ENCODE data around the gene UBL4B.
A peak's percentile ranks its signal among the peaks of the same experiment; 100 is the strongest.

Gene UBL4B

DNA sequence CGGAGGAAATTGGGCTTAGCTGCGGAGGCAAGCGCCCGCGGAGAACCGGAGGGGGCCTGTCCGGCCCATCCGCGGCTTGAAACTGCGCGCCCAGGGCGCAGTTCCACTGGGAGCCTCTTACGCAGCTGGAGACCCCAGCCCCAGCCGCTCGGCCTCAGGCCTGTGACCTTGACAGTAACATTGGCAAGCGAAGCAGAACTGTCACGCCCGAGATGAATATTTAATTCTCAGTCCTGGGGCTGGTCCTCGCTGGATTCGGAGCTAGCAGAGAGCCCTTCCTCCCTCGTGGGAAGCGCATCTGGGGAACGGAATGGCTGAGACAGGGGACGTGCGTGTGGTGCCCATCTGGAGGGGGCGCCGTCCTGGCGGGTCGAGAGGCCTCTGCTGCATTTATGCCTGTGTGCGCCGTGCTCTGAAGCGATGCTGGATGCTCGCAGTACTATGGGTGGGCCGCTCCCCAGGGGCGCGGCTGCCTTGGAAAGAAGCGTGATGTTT lies 39.0 kb downstream of the UBL4B start:
- no peak for DNase-seq (ENCODE audit: extremely low read depth in 1 of 2, low read depth in 1 of 2)

DNA sequence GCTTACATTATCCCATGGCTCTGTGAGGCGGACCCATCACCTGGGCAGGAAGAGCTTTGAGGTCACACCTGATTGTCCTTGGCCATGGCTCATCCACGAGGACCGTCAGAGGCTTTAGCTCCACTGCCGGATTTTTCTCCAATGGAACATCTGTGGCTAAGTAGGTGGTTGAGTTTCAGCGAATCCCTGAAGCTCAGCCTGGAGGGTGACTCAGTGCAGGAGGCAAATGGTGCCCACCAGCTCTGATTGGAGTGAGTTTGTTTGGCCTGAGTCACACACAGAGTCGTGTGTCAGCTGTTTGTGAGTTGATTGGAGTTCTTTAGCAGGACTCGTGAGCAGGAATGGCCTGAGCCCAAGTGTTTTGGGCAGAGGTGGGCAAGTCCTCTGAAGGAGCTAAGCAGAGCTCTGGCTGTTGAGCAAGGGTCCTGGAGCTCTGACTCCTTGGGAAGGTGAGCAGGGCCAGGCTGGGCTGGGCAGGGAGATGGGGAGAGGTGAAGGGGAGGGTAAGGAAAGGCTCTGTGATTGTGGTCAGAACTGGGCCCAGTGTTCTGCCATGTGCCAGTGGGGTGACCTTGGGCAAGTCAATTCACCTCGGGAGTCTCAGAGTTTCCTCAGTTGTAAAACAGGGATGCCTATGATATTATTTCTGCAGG lies 40.0 kb downstream of the UBL4B start:
- no peak for DNase-seq (ENCODE audit: extremely low read depth in 1 of 2, low read depth in 1 of 2)

DNA sequence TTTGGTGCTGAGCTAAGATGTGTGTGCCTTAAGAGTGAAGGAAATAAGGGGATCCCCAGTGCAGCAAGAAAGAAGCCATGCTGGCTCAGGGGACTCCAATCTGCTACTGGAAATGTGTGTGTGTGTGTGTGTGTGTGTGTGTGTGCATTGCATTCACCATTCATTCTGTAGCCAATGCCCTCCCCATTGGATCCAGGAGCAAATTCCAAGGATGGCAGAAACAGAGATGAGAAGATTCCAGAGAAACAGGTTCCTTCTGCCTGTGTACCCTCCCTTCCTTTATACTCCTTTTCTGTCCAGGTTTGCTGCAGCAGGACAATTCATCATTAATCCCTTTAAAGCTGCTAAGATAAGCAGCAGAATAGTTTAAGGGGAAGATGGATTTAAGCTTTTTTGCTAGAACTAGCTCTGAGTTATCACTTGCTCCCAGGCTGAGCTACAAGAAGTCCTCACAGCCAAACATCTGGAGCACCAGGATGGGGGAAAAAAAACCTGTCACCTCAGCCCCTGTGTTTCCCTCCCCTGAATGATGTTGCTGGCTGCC lies 41.2 kb downstream of the UBL4B start:
- no peak for DNase-seq (ENCODE audit: extremely low read depth in 1 of 2, low read depth in 1 of 2)

DNA sequence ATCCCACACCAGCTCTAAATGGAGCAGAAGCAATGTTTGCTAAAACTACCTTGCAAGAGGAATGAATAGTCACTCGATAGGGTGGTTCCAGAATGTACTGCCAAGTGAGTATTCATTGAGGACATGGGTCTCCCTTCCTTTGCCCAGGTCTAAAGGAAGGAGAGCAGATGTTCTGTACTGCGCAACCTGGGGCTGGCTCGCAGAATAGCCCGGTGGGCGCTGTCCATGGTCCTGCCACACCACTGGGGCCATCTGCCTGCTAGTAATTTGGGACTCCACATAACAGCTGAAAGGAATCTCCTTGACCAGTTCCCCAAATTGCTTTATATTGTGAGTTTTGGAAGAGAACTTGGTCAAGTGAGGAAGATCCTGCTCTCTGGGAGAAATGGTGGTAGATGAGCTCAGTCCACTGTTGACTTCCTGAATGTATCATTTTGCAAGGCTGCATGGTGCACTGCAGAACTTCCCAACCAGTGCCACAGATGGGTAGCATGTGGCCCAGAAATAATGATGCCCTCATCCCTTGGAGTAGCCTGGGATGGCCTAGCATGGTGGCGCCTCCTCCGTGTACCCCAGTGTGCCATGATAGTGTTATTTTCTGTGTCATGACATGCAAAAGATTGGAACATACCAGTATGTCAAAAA lies 43.8 kb downstream of the UBL4B start:
- peak in 1 of 2 donors; percentile 18 for DNase-seq (ENCODE audit: extremely low read depth in 1 of 2, low read depth in 1 of 2)

DNA sequence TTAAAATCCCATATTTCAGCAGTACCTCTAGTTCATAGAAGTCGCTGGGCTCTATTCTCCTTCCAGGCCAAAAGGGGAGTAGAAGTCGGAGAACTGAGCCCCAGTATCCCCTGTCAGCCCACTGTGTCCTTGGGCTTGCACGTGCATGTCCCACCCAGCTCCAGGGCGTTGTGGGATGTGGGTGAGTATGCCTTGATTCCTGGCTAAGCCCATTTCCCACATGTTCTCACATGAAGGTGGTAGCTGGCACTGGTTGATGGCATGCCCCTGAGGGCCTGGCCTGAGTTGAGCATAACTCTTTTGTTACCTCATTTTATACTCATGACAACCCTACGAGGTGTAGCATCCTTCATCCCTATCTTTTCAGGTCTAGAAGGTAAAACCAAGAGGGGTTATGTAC lies 46.0 kb downstream of the UBL4B start:
- DNase-seq (ENCODE audit: extremely low read depth in 1 of 2, low read depth in 1 of 2), result no peak

DNA sequence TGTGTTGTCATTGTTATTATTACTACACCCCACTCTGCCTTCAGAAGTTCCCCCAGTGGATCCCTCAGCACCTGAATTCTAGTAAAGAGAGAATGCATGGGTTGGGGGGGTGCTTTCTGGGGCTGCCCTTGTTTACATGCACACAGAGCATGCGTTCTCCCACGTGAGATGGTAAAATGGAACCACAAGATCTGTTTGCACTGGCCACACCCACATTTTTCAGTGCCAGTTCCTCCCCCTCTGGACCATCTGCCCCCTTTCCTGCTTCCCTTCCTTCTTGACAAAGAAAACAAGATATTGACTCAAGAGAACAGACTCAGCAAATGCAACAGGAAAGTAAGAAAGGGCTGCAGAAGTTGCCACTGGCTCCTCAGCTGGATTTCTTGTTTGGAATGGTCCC lies 46.9 kb downstream of the UBL4B start:
- DNase-seq (ENCODE audit: extremely low read depth in 1 of 2, low read depth in 1 of 2), result no peak

DNA sequence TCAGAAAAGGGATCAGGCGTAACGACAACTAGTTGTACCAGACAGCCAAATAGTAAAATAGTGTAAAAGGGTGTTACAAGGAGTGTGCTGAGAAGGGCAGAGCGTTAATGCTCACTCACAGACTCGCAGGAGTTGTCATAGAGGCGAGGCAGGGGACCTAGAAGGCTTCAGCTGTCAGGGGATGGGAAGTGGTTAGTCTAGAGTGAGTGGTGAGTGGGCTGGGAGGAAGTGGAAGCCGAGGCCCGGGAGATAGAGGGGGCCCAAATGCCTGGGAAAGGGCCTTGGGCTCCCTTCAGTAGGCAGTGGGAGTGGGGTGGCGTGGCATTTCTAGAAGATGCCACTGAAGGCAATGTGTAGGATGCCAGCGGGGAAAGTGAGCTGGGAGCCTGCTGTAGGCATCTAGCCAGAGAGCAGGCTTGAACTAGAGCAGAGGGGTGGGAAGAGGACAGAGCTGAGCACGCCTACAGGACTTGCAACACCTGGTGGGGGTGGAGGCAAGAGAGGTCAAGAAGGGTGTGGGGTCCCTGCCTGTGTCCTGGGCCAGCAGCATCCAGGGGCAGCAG lies 48.4 kb downstream of the UBL4B start:
- no peak for DNase-seq (ENCODE audit: extremely low read depth in 1 of 2, low read depth in 1 of 2)

DNA sequence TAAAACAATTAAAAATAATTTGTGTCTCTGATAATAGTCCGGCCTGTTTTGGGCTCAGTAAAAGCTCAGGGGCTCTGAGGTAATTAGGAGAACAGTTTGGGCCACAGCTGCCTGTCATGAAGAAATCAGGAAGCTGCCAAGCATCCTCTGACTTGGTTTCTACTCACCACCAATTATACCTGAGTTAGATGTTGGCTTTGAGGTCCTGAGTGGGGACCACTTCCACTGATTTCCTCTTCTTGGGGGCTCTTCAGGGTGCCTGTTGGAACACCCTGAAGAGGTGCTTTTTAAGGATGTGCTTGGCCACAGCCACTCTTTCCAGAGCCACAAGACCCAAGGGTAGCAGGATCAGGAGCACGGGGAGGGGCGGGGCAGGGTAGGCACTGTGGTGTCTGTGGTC lies 48.9 kb downstream of the UBL4B start:
- DNase-seq (ENCODE audit: extremely low read depth in 1 of 2, low read depth in 1 of 2), result no peak

DNA sequence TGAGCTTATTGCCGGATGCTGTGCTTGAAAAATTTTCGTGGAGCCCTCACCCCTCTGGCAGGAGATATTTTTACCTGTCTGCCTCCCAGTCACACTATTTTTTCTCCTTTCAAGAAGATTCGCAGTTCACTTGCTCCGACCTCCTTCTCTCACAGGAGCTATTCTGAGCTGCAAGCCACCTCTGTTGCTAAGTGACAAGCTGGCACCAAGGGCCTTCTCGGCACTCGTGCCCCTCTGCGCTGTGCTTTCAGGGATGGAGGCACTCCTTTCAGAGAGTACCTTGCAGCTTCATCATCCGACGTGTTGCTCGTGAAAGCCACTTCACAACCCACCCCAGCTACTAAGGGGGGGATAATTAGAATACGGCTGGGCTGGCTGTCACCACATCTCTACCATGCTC lies 49.6 kb downstream of the UBL4B start:
- no peak for DNase-seq (ENCODE audit: extremely low read depth in 1 of 2, low read depth in 1 of 2)

Measured in activated CD8-positive, alpha-beta memory T cell treated with anti-CD3 and anti-CD28 coated beads for 1 hour (primary cell).